Endodermal cell (in vitro differentiated cells): ENCODE data around the gene BGLAP. TPM values are rescaled to one million over a fixed set of nuclear protein-coding genes. Genes with fewer than 3 reads are reported as not detected.

Experiments
- DNase-seq: peaks from one replicate; pipeline ENCODE4 v3.0.0-alpha.2; 2017
- H3K27ac ChIP-seq: 2 replicates; pipeline ENCODE4 v1.5.1; 2013; ENCODE audit warnings: mild to moderate bottlenecking, low read depth, low read length, moderate library complexity
- H3K27me3 ChIP-seq: 2 replicates; pipeline ENCODE4 v1.6.1; 2013; ENCODE audit warnings: mild to moderate bottlenecking, low read length, moderate library complexity; ENCODE audit not compliant: insufficient read depth, control insufficient read depth, poor library complexity, severe bottlenecking
- H3K36me3 ChIP-seq: 2 replicates; pipeline ENCODE4 v1.7.0; 2013; ENCODE audit warnings: mild to moderate bottlenecking, low read length, moderate library complexity; ENCODE audit not compliant: control insufficient read depth, insufficient read depth
- H3K4me1 ChIP-seq: one replicate; pipeline ENCODE4 v1.7.0; 2013; ENCODE audit warnings: low read length; ENCODE audit not compliant: control insufficient read depth, insufficient read depth
- H3K4me3 ChIP-seq: 2 replicates; pipeline ENCODE4 v1.5.1; 2013; ENCODE audit warnings: mild to moderate bottlenecking, low read length, moderate library complexity
- H3K9ac ChIP-seq: 2 replicates; pipeline ENCODE4 v1.6.1; 2013; ENCODE audit warnings: mild to moderate bottlenecking, low read length, moderate library complexity; ENCODE audit not compliant: poor library complexity, severe bottlenecking; ENCODE audit errors: extremely low read depth
- H3K9me3 ChIP-seq: 2 replicates; pipeline ENCODE4 v1.6.1; 2013; ENCODE audit warnings: mild to moderate bottlenecking, low read length, moderate library complexity; ENCODE audit not compliant: control insufficient read depth
- H3K27ac Mint-ChIP-seq: 2 replicates; pipeline ENCODE4 v1.8.0; 2020; ENCODE audit warnings: mixed read lengths
- H3K27me3 Mint-ChIP-seq: 2 replicates; pipeline ENCODE4 v1.8.0; 2021; ENCODE audit warnings: mild to moderate bottlenecking, mixed read lengths; ENCODE audit not compliant: insufficient read depth
- H3K36me3 Mint-ChIP-seq: 2 replicates; pipeline ENCODE4 v1.8.0; 2020; ENCODE audit warnings: low read depth, mixed read lengths
- H3K4me1 Mint-ChIP-seq: 2 replicates; pipeline ENCODE4 v1.8.0; 2020; ENCODE audit warnings: mixed read lengths
- H3K4me3 Mint-ChIP-seq: 2 replicates; pipeline ENCODE4 v1.8.0; 2020; ENCODE audit warnings: mild to moderate bottlenecking, moderate library complexity, mixed read lengths
- H3K9me3 Mint-ChIP-seq: 2 replicates; pipeline ENCODE4 v1.8.0; 2020; ENCODE audit warnings: mild to moderate bottlenecking, mixed read lengths
- WGBS, 2 experiments: methylation state at CpG; one replicate each; pipeline versions ENCODE4 v1.1.5 to v1.1.7; 2013; ENCODE audit warnings: missing lambda C conversion rate in 2 of 2, mixed read lengths in 1 of 2; ENCODE audit not compliant: insufficient coverage in 1 of 2, insufficient read length in 1 of 2; 5-methylcytosine and 5-hydroxymethylcytosine counted together
- total RNA-seq, 2 donors: library from RNA; stranded (reverse); fragmentation: NEBNext Ultra II Directional in 1 of 2; extraction: Animal tissue kit (Norgen Biotek cat#: 25700) in 1 of 2; gene quantifications; 2 replicates in 1 of 2; 3 replicates in 1 of 2; pipeline ENCODE4 v1.2.1, GENCODE V29; 2021
- TF ChIP-seq, protein P1 (sequence below): fragments of 200-600 bp; sonication (generic); conservative IDR thresholded peaks from 2 replicates; pipeline ENCODE4 v1.5.0; 2021; ENCODE audit warnings: antibody characterized with exemption, mild to moderate bottlenecking

The BGLAP gene
- total RNA-seq, 2 donors from 2014 or later: 4.6 to 5.4 TPM

DNA sequence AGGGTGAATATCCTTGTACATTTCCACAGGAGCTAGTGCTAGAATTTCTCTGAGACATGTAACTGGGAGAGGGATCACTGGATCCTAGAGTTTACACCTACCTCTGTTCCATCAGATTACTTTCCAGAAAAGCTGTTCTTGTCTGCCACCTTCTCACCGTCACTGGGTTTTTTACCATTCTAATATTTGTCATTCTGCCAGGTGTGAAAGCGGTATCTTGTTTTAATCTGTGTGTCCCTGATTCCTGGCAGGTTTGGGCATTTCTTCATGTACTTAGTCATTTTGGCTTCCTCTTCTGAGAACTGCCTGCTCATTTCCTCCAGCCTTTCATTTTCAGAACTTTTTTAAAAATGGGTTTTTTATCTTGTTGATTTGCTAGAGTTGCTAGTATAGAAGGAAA is 24.1 kb upstream of the BGLAP start:
- H3K27ac ChIP-seq: no peak overlapping the region
- Mint-ChIP-seq H3K36me3 (peaks cover 56% of the 10 kb centered on the region), H3K27ac (peak overlapping the region; percentile 80), H3K4me1 (peaks cover 14% of the 10 kb centered on the region), H3K9me3 (no peaks in the 10 kb centered on the region), H3K27me3 (no peaks in the 10 kb centered on the region), H3K4me3 (no peak overlapping the region)
- TF ChIP-seq, protein P1, sequence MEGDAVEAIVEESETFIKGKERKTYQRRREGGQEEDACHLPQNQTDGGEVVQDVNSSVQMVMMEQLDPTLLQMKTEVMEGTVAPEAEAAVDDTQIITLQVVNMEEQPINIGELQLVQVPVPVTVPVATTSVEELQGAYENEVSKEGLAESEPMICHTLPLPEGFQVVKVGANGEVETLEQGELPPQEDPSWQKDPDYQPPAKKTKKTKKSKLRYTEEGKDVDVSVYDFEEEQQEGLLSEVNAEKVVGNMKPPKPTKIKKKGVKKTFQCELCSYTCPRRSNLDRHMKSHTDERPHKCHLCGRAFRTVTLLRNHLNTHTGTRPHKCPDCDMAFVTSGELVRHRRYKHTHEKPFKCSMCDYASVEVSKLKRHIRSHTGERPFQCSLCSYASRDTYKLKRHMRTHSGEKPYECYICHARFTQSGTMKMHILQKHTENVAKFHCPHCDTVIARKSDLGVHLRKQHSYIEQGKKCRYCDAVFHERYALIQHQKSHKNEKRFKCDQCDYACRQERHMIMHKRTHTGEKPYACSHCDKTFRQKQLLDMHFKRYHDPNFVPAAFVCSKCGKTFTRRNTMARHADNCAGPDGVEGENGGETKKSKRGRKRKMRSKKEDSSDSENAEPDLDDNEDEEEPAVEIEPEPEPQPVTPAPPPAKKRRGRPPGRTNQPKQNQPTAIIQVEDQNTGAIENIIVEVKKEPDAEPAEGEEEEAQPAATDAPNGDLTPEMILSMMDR: no peak
- WGBS, 2 experiments: 80 to 100% methylated on average over 1 to 2 of the region's 2 CpGs
- peak overlapping the region; percentile 52 for H3K9ac ChIP-seq
- peak; percentile 44 for DNase-seq
- H3K36me3 ChIP-seq: peaks cover 30% of the 10 kb centered on the region
- H3K4me1 ChIP-seq: no peaks in the 10 kb centered on the region
- H3K4me3 ChIP-seq: peak overlapping the region; percentile 37
- H3K9me3 ChIP-seq: no peaks in the 10 kb centered on the region
- H3K27me3 ChIP-seq: no peaks in the 10 kb centered on the region

DNA sequence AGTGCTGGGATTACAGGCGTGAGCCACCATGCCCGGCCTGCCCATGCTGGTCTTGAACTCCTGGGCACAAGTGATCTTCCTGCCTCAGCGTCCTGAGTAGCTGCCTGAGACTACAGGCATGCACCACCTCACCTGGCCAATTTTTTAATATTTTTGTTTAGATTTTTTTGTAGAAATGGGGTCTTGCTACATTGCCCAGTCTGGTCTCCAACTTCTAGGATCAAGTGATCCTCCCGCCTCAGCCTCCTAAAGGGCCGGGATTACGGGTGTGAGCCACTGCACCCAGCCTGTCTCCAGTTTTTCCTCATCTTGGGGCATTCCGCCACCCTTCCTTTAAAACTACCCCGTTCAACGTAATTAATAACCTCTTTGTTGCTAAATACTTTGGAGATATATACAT is 21.8 kb upstream of the BGLAP start:
- no peak overlapping the region for H3K27ac ChIP-seq
- no peak overlapping the region for H3K4me3 Mint-ChIP-seq
- H3K9me3 ChIP-seq: no peaks in the 10 kb centered on the region
- H3K9me3 Mint-ChIP-seq: no peaks in the 10 kb centered on the region
- 97% methylated on average over 6 to 9 of the region's 9 CpGs for WGBS, 2 experiments
- no peaks in the 10 kb centered on the region for H3K27me3 ChIP-seq
- no peaks in the 10 kb centered on the region for H3K27me3 Mint-ChIP-seq
- peaks cover 40% of the 10 kb centered on the region for H3K36me3 ChIP-seq
- no peak overlapping the region for H3K9ac ChIP-seq
- H3K4me1 ChIP-seq: no peaks in the 10 kb centered on the region
- TF ChIP-seq, protein P1: no peak
- no peak overlapping the region for H3K4me3 ChIP-seq
- no peak overlapping the region for H3K27ac Mint-ChIP-seq
- no peak for DNase-seq
- H3K4me1 Mint-ChIP-seq: peaks cover 8% of the 10 kb centered on the region
- peaks cover 59% of the 10 kb centered on the region for H3K36me3 Mint-ChIP-seq

DNA sequence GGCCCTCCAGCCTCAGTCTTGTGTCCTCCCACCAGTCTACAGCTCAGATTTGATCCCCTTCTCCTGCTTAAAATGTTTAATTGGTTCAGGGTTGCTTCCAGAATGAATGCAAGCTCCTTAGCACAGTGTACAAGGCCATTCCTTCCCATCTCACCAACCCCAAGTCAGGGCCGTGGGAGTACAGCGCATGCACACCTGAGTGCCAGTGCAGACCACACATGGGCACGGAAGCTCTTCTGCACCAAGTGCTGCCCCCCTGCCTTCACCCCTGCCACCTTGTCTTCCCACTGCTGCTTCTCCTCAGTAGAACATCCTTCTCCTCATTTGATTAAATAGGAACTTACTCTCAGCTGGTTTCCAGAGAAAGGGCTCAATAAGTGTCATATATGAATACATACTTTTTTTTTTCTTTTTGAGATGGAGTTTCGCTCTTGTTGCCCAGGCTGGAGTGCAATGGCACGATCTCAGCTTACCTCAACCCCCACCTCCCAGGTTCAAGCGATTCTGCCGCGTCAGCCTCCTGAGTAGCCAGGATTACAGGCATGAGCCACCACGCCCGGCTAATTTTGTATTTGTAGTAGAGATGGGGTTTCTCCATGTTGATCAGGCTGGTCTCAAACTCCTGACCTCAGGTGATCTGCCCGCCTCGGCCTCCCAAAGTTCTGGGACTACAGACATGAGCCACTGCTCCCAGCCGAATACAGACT is 19.8 kb upstream of the BGLAP start:
- no peaks in the 10 kb centered on the region for H3K9me3 Mint-ChIP-seq
- no peak overlapping the region for H3K4me3 ChIP-seq
- H3K27me3 Mint-ChIP-seq: no peaks in the 10 kb centered on the region
- WGBS, 2 experiments: 80 to 94% methylated on average over 5 to 13 of the region's 13 CpGs
- no peak for DNase-seq
- H3K36me3 Mint-ChIP-seq: peaks cover 66% of the 10 kb centered on the region
- no peak overlapping the region for H3K27ac Mint-ChIP-seq
- H3K4me1 ChIP-seq: no peaks in the 10 kb centered on the region
- H3K9me3 ChIP-seq: no peaks in the 10 kb centered on the region
- no peaks in the 10 kb centered on the region for H3K27me3 ChIP-seq
- peaks cover 11% of the 10 kb centered on the region for H3K4me1 Mint-ChIP-seq
- H3K4me3 Mint-ChIP-seq: no peak overlapping the region
- H3K9ac ChIP-seq: no peak overlapping the region
- no peak overlapping the region for H3K27ac ChIP-seq
- H3K36me3 ChIP-seq: peaks cover 46% of the 10 kb centered on the region
- TF ChIP-seq, protein P1: no peak
